Neutrophil (primary cell): ENCODE measurements around the gene GSG1L.

Source experiments
- H3K27ac ChIP-seq: fragments of 200-600 bp; sonication (generic); 2 replicates; pipeline ENCODE4 v1.5.1; 2016; ENCODE audit warnings: mild to moderate bottlenecking, moderate library complexity
- H3K27me3 ChIP-seq: fragments of 200-600 bp; sonication (generic); 2 replicates; pipeline ENCODE4 v1.6.0; 2016; ENCODE audit warnings: mild to moderate bottlenecking
- H3K36me3 ChIP-seq: fragments of 200-600 bp; sonication (generic); 2 replicates; pipeline ENCODE4 v1.5.1; 2017
- H3K4me1 ChIP-seq, 2 experiments: fragments of 200-600 bp in 1 of 2; sonication (generic) in 1 of 2; 1 replicate in 1 of 2; 2 replicates in 1 of 2; pipeline versions ENCODE4 v1.5.1 to v1.6.1; 2013 to 2016; ENCODE audit warnings: low read depth in 1 of 2, low read length in 1 of 2, mild to moderate bottlenecking in 1 of 2, moderate library complexity in 1 of 2; ENCODE audit not compliant: control insufficient read depth in 1 of 2, insufficient read depth in 1 of 2
- H3K4me3 ChIP-seq, 2 experiments: fragments of 200-600 bp in 1 of 2; sonication (generic) in 1 of 2; 1 replicate in 1 of 2; 2 replicates in 1 of 2; pipeline ENCODE4 v1.5.1; 2013 to 2016; ENCODE audit warnings: low read depth in 1 of 2, low read length in 1 of 2, mild to moderate bottlenecking in 1 of 2, moderate library complexity in 1 of 2
- H3K9me3 ChIP-seq: fragments of 200-600 bp; sonication (generic); 2 replicates; pipeline ENCODE4 v1.5.1; 2016
- CTCF ChIP-seq: fragments of 200-600 bp; sonication (generic); IDR thresholded peaks from 2 replicates; pipeline ENCODE4 v1.5.1; 2016; ENCODE audit warnings: antibody characterized with exemption

The GSG1L gene

DNA sequence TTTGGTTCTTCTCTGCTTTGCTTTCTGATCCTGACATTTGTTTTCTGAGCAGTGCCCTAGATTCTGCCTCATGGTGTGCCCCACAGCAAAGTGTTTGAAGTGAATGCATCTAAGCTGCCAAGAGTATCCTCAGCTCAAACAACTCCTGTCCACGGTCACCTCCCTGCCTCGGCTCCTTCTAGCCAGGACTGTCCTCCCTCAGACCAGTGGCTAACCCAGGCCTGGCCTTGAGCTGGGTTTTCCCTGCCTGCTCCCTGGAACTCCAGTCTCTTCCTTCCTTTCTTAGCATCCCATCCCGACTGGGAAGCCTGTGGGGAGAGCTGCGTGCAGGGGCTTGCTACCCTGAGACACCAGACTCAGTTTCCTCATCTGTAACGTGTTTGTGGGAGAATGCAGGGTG, 256.5 kb downstream of the GSG1L start:
- H3K27me3 ChIP-seq, result peaks cover 8% of the 10 kb centered on the region
- no peak for TF ChIP-seq CTCF
- no peaks in the 10 kb centered on the region for H3K9me3 ChIP-seq
- no peaks in the 10 kb centered on the region for H3K4me1 ChIP-seq
- H3K4me3 ChIP-seq, result no peak overlapping the region
- no peak overlapping the region for H3K27ac ChIP-seq
- H3K36me3 ChIP-seq, result no peaks in the 10 kb centered on the region

- TF ChIP-seq CTCF, result no peak
- H3K4me3 ChIP-seq, result no peak overlapping the region
- peaks cover 8% of the 10 kb centered on the region for H3K27me3 ChIP-seq
- no peaks in the 10 kb centered on the region for H3K9me3 ChIP-seq
- no peak overlapping the region for H3K27ac ChIP-seq
- H3K36me3 ChIP-seq, result no peaks in the 10 kb centered on the region
- no peaks in the 10 kb centered on the region for H3K4me1 ChIP-seq
Measured at GRCh38 chr16:27806388-27806787, 257.1 kb downstream of the GSG1L start.

DNA sequence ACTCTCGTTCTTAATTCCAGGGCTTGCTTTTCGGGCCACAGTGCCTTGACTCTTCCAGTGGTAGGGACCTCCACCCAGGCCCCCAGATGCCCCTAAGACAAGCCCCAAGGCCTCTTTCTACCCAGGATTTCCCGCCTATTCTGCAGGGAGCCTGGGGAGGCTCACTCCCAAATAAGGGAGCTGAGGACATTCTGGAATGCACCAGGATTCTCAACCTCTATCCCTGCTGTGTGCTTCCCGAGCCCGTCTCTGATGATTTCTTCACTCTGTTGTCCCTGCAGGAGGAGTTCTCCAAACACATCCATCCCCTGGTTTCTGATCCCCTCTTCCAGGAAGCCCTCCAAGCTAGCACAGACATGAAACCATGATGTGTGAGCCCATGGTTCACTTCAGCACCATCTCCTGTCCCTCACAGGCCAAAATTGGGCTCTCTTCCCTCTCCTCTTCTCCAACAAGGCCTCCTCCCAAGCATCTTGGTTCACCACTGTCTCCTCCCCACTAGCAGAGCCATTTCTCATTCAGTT, 257.6 kb downstream of the GSG1L start:
- peaks cover 8% of the 10 kb centered on the region for H3K27me3 ChIP-seq
- TF ChIP-seq CTCF, result no peak
- H3K4me1 ChIP-seq, result peaks cover 0 to 2% of the 10 kb centered on the region in 2 experiments

DNA sequence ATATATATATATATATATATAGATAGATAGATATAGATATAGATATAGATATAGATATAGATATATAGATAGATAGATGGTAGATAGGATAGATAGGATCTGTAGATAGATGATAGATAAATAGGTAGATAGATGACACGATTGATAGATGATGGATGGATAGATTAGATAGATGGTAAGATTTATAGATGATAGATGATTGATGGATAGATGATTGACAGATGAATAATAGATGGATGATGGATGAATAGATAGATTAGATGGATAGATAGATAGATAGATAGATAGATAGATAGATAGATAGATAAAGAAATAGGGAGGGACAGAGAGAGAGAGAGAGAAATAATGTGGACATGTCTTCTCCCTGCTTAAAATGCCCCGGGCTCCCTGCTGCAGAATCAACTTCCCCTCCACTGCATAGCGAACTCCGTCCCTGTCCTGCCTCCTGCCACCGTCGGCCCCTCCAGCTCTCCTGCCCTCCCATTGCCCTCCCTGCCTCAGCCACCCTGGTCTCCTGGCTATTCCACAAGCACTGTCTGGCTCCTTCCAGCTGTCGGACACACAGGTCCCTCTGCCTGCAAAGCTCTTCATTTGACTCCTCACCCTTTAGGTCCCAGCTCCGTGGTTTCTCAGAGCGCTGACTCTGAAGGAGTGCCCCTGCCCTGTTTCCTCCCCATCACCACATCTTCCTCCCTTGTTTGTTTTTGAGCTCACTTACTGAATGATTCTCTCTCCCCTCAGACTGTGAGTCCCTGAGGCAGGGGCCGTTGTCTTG, 259.6 kb downstream of the GSG1L start:
- Histone ChIP-seq H3K9me3 (no peaks in the 10 kb centered on the region), H3K4me1 (peaks cover 6 to 7% of the 10 kb centered on the region in 2 experiments), H3K27ac (no peak overlapping the region), H3K36me3 (no peaks in the 10 kb centered on the region), H3K27me3 (peaks cover 8% of the 10 kb centered on the region), H3K4me3 (no peak overlapping the region)
- no peak for TF ChIP-seq CTCF

More for the DNA sequence above, 257.6 kb downstream of the GSG1L start:
- Histone ChIP-seq H3K4me3 (no peak overlapping the region), H3K9me3 (no peaks in the 10 kb centered on the region), H3K36me3 (no peaks in the 10 kb centered on the region), H3K27ac (no peak overlapping the region)

DNA sequence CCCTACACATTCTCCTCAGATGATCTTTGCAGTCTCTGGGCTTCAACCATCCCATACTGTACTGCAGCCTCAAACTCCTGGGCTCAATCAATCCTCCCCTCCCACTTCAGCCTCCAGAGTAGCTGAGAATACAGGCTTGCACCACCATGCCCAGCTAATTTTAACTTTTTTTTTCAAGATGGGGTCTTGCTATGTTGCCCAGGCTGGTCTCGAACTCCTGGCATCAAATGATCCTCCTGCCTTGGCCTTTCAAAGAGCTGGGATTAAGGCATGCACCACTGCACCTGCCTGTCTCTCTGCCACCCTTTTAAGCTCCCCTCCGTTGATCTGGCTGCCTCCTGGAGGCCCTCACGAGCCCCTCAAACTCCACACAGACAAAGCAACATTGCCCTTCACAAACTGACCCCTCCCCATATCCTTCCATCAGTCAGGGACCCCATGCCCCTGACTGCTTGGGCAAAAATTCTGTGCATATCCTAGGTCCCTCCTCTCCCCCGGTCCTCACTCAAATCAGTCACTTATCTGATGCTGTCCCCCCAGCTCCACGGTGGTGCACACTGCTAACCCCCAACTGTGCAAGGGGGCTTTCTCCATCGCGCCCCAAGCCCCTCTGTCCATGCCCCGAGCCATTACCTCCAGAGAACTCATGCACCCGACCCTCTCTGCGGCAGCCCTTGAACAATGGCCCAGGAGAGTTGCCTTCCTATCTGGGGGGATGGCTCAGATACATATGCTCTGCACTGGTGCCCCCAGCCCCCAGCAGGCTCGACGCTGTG, 260.7 kb downstream of the GSG1L start:
- no peak for TF ChIP-seq CTCF
- Histone ChIP-seq H3K27ac (no peak overlapping the region), H3K4me3 (no peak overlapping the region), H3K9me3 (no peaks in the 10 kb centered on the region), H3K36me3 (no peaks in the 10 kb centered on the region), H3K27me3 (peaks cover 8% of the 10 kb centered on the region), H3K4me1 (peaks cover 17 to 18% of the 10 kb centered on the region in 2 experiments)
